GM18870 (cell line): Measurements from ENCODE around the gene FER1L5.

Source experiments
- ATAC-seq: cut with Tn5 transposase; IDR thresholded peaks from one replicate; pipeline ENCODE4 v1.9.1; 2021; ENCODE audit warnings: moderate library complexity; ENCODE audit not compliant: unreplicated experiment

The FER1L5 gene

GRCh38 chr2:96739076-96739632, 96.6 kb downstream of the FER1L5 start:
- ATAC-seq: no peak

DNA sequence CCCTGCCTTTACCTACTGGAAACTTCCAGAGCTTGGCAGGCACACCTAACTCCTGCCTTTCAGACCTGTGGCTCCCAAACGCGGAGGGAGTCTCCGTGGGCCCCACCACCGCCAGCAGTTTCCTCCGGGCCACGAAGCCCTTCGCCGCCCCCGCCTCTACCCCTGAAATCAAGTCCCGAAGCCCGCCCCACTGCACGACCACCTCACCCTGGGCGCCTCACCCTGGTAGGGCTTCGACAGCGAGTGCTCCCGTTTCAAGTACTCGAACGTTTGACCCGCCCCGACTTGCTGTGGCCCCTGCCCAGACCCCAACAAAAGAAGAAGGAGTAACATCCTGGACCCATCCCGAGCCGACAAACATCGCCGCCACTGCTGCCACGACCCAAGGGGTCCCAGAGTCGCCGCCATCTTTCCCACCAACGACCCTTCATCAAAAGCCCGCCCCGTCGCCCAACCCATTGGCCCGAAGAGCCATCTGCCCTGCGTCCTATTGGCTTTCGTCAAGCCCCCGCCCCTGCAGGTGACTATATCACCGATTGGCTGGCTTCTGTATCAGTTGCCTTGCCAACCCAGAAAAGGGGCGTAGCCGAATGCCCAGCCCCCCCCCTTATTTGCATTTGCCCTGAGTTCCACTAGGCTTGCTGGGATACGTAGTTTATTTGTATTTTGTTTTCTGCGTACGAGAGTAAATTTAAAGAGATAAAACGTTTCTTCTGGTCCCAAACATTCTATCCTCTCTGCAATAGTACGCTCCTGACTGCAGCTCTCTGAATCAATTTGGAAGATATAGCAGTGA, 97.3 kb downstream of the FER1L5 start, which contains the start of gene LMAN2L:
LMAN2L (minus strand) TSS at position 432 of the 796 bp plus-strand sequence; CDS start at position 408, 24 bp downstream.
- peak; percentile 98 for ATAC-seq

DNA sequence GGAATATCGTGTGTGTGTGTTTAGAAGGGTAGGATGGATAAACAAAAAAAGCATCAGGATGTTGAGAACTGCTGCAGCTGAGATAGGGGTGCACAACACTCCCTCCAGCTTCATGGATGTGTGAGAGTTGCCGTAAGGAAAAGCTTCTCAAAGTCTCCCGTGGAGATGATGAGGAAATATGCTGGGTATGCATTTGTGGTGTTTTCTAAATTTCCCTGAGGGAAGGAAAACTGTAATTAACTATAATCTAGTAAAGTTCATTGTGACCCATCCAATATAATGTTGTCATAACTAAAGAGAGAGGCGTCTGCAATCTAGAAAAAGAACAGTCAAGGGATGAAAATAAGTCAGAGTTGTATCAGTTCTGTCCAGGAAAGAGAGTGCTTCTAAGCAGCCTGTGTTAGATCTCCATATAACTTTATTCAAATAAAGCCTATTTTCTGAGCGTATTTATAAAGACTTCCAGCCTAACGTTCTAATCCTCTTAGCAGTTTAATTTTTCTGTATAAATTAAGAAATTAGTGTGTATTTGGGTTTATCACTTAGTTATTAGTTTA, 104.6 kb downstream of the FER1L5 start:
- ATAC-seq: no peak

GRCh38 chr2:96751800-96752199, 109.2 kb downstream of the FER1L5 start:
- no peak for ATAC-seq

DNA sequence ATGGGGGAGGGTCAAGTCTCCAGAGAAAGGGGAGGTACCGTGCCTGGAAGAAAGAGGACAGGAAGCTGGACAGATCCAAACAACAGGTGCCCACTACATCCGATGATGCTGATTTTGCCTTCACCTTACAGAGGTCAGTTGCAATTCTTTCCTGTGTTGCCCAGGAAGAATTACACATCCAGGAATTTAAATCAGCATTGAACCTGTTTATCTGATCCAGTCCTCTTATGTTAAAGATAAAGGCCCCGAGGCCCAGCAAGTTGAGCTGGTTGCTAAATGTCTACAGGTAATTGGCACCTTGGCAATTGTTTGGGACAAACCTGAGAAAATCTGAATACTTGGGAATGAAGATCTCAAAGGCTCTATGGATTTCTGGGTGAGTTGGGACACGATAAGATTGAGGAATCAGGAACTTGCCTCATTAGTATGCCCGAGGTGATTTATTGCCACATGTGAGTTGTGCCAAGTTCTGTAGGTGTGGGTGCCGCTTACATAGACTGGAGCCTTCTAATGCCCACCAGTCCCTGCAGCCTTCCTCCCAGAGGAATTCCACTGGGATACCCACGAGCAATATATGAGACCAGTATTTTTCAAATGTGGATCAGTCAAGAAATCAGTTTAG, 111.2 kb downstream of the FER1L5 start:
- no peak for ATAC-seq

GRCh38 chr2:96754317-96754716, 111.8 kb downstream of the FER1L5 start:
- no peak for ATAC-seq
